GM12878 (cell line): ENCODE data around the gene GPR39. TPM values are rescaled to one million over a fixed set of nuclear protein-coding genes. Genes with fewer than 3 reads are reported as not detected.

Experiments
- ATAC-seq: fragments of 200-7000 bp; cut with Tn5 transposase; 3 replicates; pipeline ENCODE4 v1.9.1; 2020; ENCODE audit warnings: mild to moderate bottlenecking, moderate library complexity
- BruUV-seq: library from RNA; stranded (reverse); fragments of 400-500 nt; replicated peaks from 2 replicates; lab custom pipeline; 2021; lab: Mats Ljungman, UMichigan
- CTCF ChIA-PET: fragments of 300-600 bp; sonication (Branson Sonifier 250); formaldehyde crosslinking; extraction: SDS; loops from one replicate; lab custom pipeline; 2021; ENCODE audit warnings: inconsistent platforms; lab: Yijun Ruan, JAX
- POLR2A ChIA-PET: fragments of 350-600 bp; formaldehyde crosslinking; extraction: SDS; loops from one replicate; lab custom pipeline; 2021; ENCODE audit warnings: inconsistent platforms; lab: Charles Lee
- RAD21 ChIA-PET: fragments of 300-600 bp; sonication (Branson Sonifier 250); formaldehyde crosslinking; loops from one replicate; lab custom pipeline; 2023; ENCODE audit warnings: antibody characterized with exemption; ENCODE audit not compliant: unreplicated experiment; lab: Charles Lee
- SMC1A ChIA-PET: fragments of 300-600 bp; sonication (Branson Sonifier 250); formaldehyde crosslinking; loops from one replicate; lab custom pipeline; 2023; ENCODE audit not compliant: unreplicated experiment, uncharacterized antibody; lab: Charles Lee
- DNase-seq: peaks from one replicate; pipeline ENCODE4 v3.0.0-alpha.2; 2011; ENCODE audit warnings: low read depth, low spot score
- FAIRE-seq: peaks from 3 replicates; lab custom pipeline; 2011; peaks lifted over from hg19 to GRCh38; lab: Jason Lieb, UNC
- H2AFZ ChIP-seq: 2 replicates; pipeline ENCODE4 v1.6.0; 2011; ENCODE audit warnings: low read depth, low read length, control low read depth; ENCODE audit not compliant: control insufficient read depth
- H3K27ac ChIP-seq: 2 replicates; pipeline ENCODE4 v1.5.1; 2011; ENCODE audit warnings: control low read depth; ENCODE audit not compliant: control insufficient read depth, insufficient read depth
- H3K27me3 ChIP-seq, 2 experiments: replicated peaks in 1 of 2; 2 replicates each; pipeline versions ENCODE4 v1.6.0 to v1.6.1; 2011; ENCODE audit warnings: low read length in 1 of 2; ENCODE audit not compliant: control insufficient read depth in 2 of 2, insufficient read depth in 2 of 2
- H3K36me3 ChIP-seq, 2 experiments: 2 replicates each; pipeline ENCODE4 v1.5.1; 2011; ENCODE audit warnings: low read length in 1 of 2; ENCODE audit not compliant: control insufficient read depth in 2 of 2, insufficient read depth in 2 of 2
- H3K4me1 ChIP-seq: 2 replicates; pipeline ENCODE4 v1.6.1; 2011; ENCODE audit warnings: mild to moderate bottlenecking, low read length, moderate library complexity, mixed read lengths; ENCODE audit not compliant: control insufficient read depth, insufficient read depth
- H3K4me2 ChIP-seq: 2 replicates; pipeline ENCODE4 v1.6.0; 2011; ENCODE audit warnings: control low read depth; ENCODE audit not compliant: control insufficient read depth, insufficient read depth
- H3K4me3 ChIP-seq: fragments of 200-600 bp; sonication (generic); 2 replicates; pipeline ENCODE4 v1.5.1; 2016
- H3K79me2 ChIP-seq: 2 replicates; pipeline ENCODE4 v1.6.0; 2011; ENCODE audit warnings: low read length; ENCODE audit not compliant: control insufficient read depth, insufficient read depth
- H3K9ac ChIP-seq: 2 replicates; pipeline ENCODE4 v1.8.0; 2011; ENCODE audit warnings: low read length, control low read depth, mixed read lengths; ENCODE audit not compliant: control insufficient read depth, insufficient read depth
- H3K9me3 ChIP-seq: replicated peaks from 3 replicates; pipeline ENCODE4 v1.5.1; 2011; ENCODE audit warnings: mild to moderate bottlenecking, low read length; ENCODE audit not compliant: control insufficient read depth, insufficient read depth
- H4K20me1 ChIP-seq: 2 replicates; pipeline ENCODE4 v1.6.0; 2011; ENCODE audit not compliant: control insufficient read depth, insufficient read depth
- ATF2 ChIP-seq: IDR thresholded peaks from 2 replicates; pipeline ENCODE4 v1.6.1; 2012; ENCODE audit warnings: low read length, inconsistent platforms
- E2F4 ChIP-seq: IDR thresholded peaks from 2 replicates; pipeline ENCODE4 v1.6.1; 2012; ENCODE audit warnings: low read depth, low read length, improper control_type of control experiment
- NFIC ChIP-seq: IDR thresholded peaks from 2 replicates; pipeline ENCODE4 v1.6.1; 2012; ENCODE audit warnings: low read depth, mild to moderate bottlenecking, inconsistent platforms, low read length, moderate library complexity
- POLR2A ChIP-seq: IDR thresholded peaks from 2 replicates; pipeline ENCODE4 v1.6.1; 2011; ENCODE audit warnings: low read depth, mild to moderate bottlenecking, low read length
- RAD21 ChIP-seq: IDR thresholded peaks from 2 replicates; pipeline ENCODE4 v1.6.1; 2011; ENCODE audit warnings: mild to moderate bottlenecking, low read depth, low read length, moderate library complexity; ENCODE audit not compliant: insufficient read depth
- RBBP5 ChIP-seq: fragments of 200-600 bp; sonication (generic); conservative IDR thresholded peaks from 2 replicates; pipeline ENCODE4 v1.6.1; 2016
- REST ChIP-seq: IDR thresholded peaks from 2 replicates; pipeline ENCODE4 v1.6.1; 2012; ENCODE audit warnings: mild to moderate bottlenecking, low read depth, low read length
- RUNX3 ChIP-seq: IDR thresholded peaks from 2 replicates; pipeline ENCODE4 v1.6.1; 2012; ENCODE audit warnings: low read length, inconsistent platforms
- SIN3A ChIP-seq: IDR thresholded peaks from 2 replicates; pipeline ENCODE4 v1.6.1; 2012; ENCODE audit warnings: low read depth, low read length, improper control_type of control experiment
- SIX5 ChIP-seq: IDR thresholded peaks from 2 replicates; pipeline ENCODE4 v1.6.1; 2011; ENCODE audit warnings: mild to moderate bottlenecking, low read depth, low read length, moderate library complexity; ENCODE audit not compliant: severe bottlenecking
- SMAD5 ChIP-seq: IDR thresholded peaks from 2 replicates; pipeline ENCODE4 v1.6.1; 2016; ENCODE audit warnings: antibody characterized with exemption, low read depth
- SMARCA5 ChIP-seq: fragments of 450-650 bp; IDR thresholded peaks from 2 replicates; pipeline ENCODE4 v1.6.1; 2017; ENCODE audit warnings: mild to moderate bottlenecking
- SUPT20H ChIP-seq: IDR thresholded peaks from 2 replicates; pipeline ENCODE4 v1.6.1; 2011; ENCODE audit warnings: low read depth, mild to moderate bottlenecking, low read length, moderate library complexity, borderline replicate concordance; ENCODE audit not compliant: control insufficient read depth
- TCF3 ChIP-seq: IDR thresholded peaks from 2 replicates; pipeline ENCODE4 v1.6.1; 2012; ENCODE audit warnings: low read depth, mild to moderate bottlenecking, low read length, borderline replicate concordance; ENCODE audit not compliant: insufficient read depth
- ZBED1 ChIP-seq: IDR thresholded peaks from 2 replicates; pipeline ENCODE4 v1.6.1; 2016; ENCODE audit warnings: borderline replicate concordance
- ZNF24 ChIP-seq: fragments of 450-650 bp; IDR thresholded peaks from 2 replicates; pipeline ENCODE4 v1.6.1; 2017; ENCODE audit warnings: antibody characterized with exemption, mild to moderate bottlenecking
- WGBS: methylation state at CpG from one replicate; pipeline ENCODE4 v1.1.6; 2016; ENCODE audit warnings: low lambda C conversion rate; ENCODE audit not compliant: insufficient replicate concordance, insufficient coverage; ENCODE audit errors: missing lambda C conversion rate; 5-methylcytosine and 5-hydroxymethylcytosine counted together
- in situ Hi-C: fragments of 300-500 bp; cut with MboI; formaldehyde crosslinking; loops from 9 replicates; pipeline ENCODE4 v1.14.3; 2018; ENCODE audit warnings: mixed read lengths
- intact Hi-C: fragments of 100-400 bp; cut with micrococcal nuclease; formaldehyde crosslinking; loops from one replicate; pipeline ENCODE4 v1.14.2; 2022; ENCODE audit not compliant: unreplicated experiment
- polyA plus RNA-seq, 11 experiments: library from polyadenylated mRNA; depleted of rRNA in 4 of 11; unstranded in 6 of 11; stranded (reverse) in 5 of 11; fragments of >200 nt; fragmentation: Nextera tagmentation in 4 of 11; fragmentation: Illumina TruSeq in 1 of 11; extraction: Ambion mirVana in 4 of 11; extraction: Trizol in 1 of 11; gene quantifications; 1 replicate in 1 of 11; 2 replicates in 10 of 11; pipeline versions ENCODE4 v1.2.1 to v1.2.3, GENCODE V29; 2011 to 2016; ENCODE audit warnings: inconsistent platforms in 2 of 11, missing spikeins in 2 of 11, low read depth in 1 of 11
- total RNA-seq, 4 experiments: library from RNA; depleted of rRNA in 3 of 4; stranded (reverse); fragments of >200 nt in 3 of 4; fragmentation: Illumina TruSeq in 1 of 4; extraction: Trizol in 1 of 4; gene quantifications; 2 replicates each; pipeline versions ENCODE4 v1.2.1 to v1.2.3, GENCODE V29; 2013 to 2021
- TF ChIP-seq, protein P1 (sequence below): fragments of 450-650 bp; IDR thresholded peaks from 2 replicates; pipeline ENCODE4 v1.6.1; 2017; ENCODE audit warnings: mild to moderate bottlenecking, low read depth, inconsistent platforms; ENCODE audit not compliant: poor library complexity, severe bottlenecking

The GPR39 gene
- total and polyA plus RNA-seq, 10 of the 15 experiments (the other 5 are each of a cell fraction or from before 2014, with no cell fraction given): 0.05 to 0.23 TPM; not detected in 8

GRCh38 chr2:132400901-132401240 lies 15.7 kb upstream of the GPR39 start:
- Histone ChIP-seq H3K27me3 (no peaks in the 10 kb centered on the region), H3K79me2 (no peaks in the 10 kb centered on the region), H2AFZ (no peak overlapping the region), H3K9me3 (no peaks in the 10 kb centered on the region), H4K20me1 (no peaks in the 10 kb centered on the region), H3K4me2 (no peak overlapping the region), H3K4me1 (no peaks in the 10 kb centered on the region), H3K27ac (no peak overlapping the region), H3K9ac (no peak overlapping the region), H3K36me3 (no peaks in the 10 kb centered on the region), H3K4me3 (no peak overlapping the region)
- no TSS peak for BruUV-seq
- ChIA-PET SMC1A (no interaction called here), CTCF (no interaction called here), RAD21 (no interaction called here), POLR2A (no interaction called here)
- FAIRE-seq: no peak
- no peak for DNase-seq
- intact Hi-C loops (no loop called here), in situ Hi-C loops (no loop called here)
- WGBS: 0% methylated on average over 2 of the region's 2 CpGs
- no peak for ATAC-seq
- TF ChIP-seq RBBP5: no peak
- TF ChIP-seq ATF2: no peak
- no peak for TF ChIP-seq RAD21
- no peak for TF ChIP-seq ZBED1
- TF ChIP-seq SMARCA5: no peak
- TF ChIP-seq NFIC: no peak
- TF ChIP-seq ZNF24: no peak
- TF ChIP-seq REST: no peak
- no peak for TF ChIP-seq SIN3A
- no peak for TF ChIP-seq POLR2A
- no peak for TF ChIP-seq SUPT20H
- no peak for TF ChIP-seq SMAD5
- TF ChIP-seq, protein P1, sequence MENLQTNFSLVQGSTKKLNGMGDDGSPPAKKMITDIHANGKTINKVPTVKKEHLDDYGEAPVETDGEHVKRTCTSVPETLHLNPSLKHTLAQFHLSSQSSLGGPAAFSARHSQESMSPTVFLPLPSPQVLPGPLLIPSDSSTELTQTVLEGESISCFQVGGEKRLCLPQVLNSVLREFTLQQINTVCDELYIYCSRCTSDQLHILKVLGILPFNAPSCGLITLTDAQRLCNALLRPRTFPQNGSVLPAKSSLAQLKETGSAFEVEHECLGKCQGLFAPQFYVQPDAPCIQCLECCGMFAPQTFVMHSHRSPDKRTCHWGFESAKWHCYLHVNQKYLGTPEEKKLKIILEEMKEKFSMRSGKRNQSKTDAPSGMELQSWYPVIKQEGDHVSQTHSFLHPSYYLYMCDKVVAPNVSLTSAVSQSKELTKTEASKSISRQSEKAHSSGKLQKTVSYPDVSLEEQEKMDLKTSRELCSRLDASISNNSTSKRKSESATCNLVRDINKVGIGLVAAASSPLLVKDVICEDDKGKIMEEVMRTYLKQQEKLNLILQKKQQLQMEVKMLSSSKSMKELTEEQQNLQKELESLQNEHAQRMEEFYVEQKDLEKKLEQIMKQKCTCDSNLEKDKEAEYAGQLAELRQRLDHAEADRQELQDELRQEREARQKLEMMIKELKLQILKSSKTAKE: no peak
- no peak for TF ChIP-seq SIX5
- no peak for TF ChIP-seq TCF3
- TF ChIP-seq RUNX3: no peak
- no peak for TF ChIP-seq E2F4
